ENCODE data around the gene POLG2. TPM values are rescaled to one million over a fixed set of nuclear protein-coding genes. Genes with fewer than 3 reads are reported as not detected.
"Not testable (repeated sequence)": the region's sequence is repeated elsewhere in the genome, so short reads cannot be mapped to it uniquely, and the experiment has no call there.

The POLG2 gene
- total and polyA plus RNA-seq, 7 donors, result 4.1 to 12.2 (median 6.6) TPM

DNA sequence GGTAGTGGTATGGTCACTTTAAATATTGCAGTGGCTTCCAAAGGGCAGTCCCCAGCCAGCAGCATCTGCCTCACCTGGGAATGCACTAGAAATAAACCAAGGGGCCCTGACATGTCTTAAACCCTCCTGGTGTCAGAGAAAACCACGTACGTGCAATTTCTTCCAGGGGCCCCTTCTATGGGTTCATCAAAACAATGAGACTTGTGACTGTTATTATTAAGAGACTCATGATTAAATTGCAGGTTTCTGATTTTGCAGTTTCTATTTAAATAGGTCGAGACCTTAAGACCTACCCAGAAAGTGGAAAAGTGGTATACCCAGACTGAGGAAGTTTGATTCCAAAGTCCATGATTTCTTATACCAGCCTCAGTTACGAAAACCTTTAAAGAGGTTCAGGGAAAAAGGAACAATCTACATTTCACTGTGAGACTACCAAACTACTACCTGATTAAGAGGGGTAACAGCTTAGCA is 746 bp upstream of the POLG2 start:
- H3K27me3 ChIP-seq (ENCODE audit: insufficient read depth in 3 of 3, low read length in 2 of 3), result no peaks in the 10 kb centered on the region
- H3K9me3 ChIP-seq, result no peaks in the 10 kb centered on the region
- H3K4me1 ChIP-seq, result peaks cover 39% of the 10 kb centered on the region
- no peak for ATAC-seq
- intact Hi-C loops (cut with DNase I), result no loop called here
- peaks cover 28 to 62% of the 10 kb centered on the region in 2 donors for H3K36me3 ChIP-seq (ENCODE audit: insufficient read depth in 1 of 2, low read depth in 1 of 2)
- peak overlapping the region; percentile 76 for H3K4me3 ChIP-seq
- no peak for DNase-seq
- WGBS, 3 donors, result 44 to 55% (median 45%) methylated on average over 4 of the region's 4 CpGs
- H3K27ac ChIP-seq, result peak overlapping the region; percentile 87
- TF ChIP-seq, protein P1, sequence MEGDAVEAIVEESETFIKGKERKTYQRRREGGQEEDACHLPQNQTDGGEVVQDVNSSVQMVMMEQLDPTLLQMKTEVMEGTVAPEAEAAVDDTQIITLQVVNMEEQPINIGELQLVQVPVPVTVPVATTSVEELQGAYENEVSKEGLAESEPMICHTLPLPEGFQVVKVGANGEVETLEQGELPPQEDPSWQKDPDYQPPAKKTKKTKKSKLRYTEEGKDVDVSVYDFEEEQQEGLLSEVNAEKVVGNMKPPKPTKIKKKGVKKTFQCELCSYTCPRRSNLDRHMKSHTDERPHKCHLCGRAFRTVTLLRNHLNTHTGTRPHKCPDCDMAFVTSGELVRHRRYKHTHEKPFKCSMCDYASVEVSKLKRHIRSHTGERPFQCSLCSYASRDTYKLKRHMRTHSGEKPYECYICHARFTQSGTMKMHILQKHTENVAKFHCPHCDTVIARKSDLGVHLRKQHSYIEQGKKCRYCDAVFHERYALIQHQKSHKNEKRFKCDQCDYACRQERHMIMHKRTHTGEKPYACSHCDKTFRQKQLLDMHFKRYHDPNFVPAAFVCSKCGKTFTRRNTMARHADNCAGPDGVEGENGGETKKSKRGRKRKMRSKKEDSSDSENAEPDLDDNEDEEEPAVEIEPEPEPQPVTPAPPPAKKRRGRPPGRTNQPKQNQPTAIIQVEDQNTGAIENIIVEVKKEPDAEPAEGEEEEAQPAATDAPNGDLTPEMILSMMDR (IDR thresholded peaks at IDR 0.05), result no peak

DNA sequence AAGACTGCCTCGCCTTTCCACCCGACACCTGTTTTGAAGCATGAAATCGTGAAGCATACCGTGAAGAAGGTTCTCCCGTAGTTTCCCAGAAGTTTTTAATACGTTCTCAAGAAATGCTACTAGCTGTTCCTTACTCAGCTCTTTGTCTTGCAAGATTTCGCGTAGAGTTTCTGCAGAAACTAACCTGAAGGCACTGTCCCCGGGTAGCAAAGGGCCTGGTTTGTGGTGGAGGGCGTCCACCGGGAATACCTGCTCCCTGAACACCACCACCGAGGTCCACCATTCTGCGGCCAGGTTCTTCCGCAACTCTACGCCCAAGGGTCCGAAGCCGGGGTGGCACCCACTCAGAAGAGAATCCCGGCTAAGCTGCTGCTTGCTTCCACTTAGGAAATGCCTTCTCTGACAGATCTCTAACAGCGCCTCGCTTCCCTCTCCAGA is 487 bp downstream of the POLG2 start:
- Histone ChIP-seq H3K36me3 (ENCODE audit: insufficient read depth in 1 of 2, low read depth in 1 of 2) (peaks cover 17 to 62% of the 10 kb centered on the region in 2 donors), H3K27ac (peak overlapping the region; percentile 87), H3K27me3 (ENCODE audit: insufficient read depth in 3 of 3, low read length in 2 of 3) (no peaks in the 10 kb centered on the region), H3K4me3 (peak overlapping the region; percentile 76), H3K9me3 (no peaks in the 10 kb centered on the region), H3K4me1 (peaks cover 31% of the 10 kb centered on the region)
- ATAC-seq (no peak), DNase-seq (no peak)
- intact Hi-C loops (cut with DNase I), result no loop called here
- WGBS, 3 donors, result 0 to 1% (median 1%) methylated on average over 20 of the region's 20 CpGs
- TF ChIP-seq, protein P1 (IDR thresholded peaks at IDR 0.05), result no peak

DNA sequence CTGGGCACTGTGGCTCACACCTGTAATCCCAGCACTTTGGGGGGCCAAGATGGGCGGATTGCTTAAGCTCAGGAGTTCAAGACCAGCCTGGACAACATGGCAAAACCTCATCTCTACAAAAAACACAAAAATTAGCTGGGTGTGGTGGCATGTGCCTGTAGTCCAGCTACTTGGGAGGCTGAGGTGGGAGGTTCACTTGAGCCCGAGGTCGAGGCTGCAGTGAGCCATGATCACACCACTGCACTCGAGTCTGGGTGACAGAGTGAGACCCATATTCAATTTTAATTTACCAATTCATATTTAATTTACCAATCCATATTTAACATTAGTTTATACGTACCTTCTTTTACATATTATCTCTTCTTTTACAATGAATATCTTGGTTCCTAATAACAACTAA is 1.6 kb downstream of the POLG2 start:
- Histone ChIP-seq H3K4me3 (peak overlapping the region; percentile 76), H3K4me1 (peaks cover 31% of the 10 kb centered on the region), H3K36me3 (ENCODE audit: insufficient read depth in 1 of 2, low read depth in 1 of 2) (peaks cover 7 to 61% of the 10 kb centered on the region in 2 donors)
- H3K9me3 ChIP-seq; ATAC-seq; DNase-seq; H3K27ac ChIP-seq; H3K27me3 ChIP-seq (ENCODE audit: insufficient read depth in 3 of 3, low read length in 2 of 3); intact Hi-C loops (cut with DNase I): not testable (repeated sequence)
- 85 to 90% (median 90%) methylated on average over 5 of the region's 5 CpGs for WGBS, 3 donors

DNA sequence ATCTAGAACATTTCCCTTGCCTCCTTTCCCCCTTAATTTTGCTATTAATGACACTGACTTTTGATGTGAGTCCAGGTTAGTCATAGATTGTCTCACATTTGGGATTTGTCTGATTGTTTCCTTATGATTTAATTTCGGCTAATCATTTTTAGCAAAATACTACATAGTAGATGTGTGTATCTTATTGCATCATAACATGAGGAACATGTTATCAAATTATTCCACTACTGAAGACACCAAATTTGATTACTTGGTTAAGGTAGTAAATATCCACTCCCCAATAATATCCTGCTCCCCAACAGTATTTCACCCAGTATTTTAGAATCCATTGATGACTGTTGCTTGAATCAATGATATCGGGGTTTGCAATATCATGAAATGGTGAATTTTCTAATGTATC is 2.7 kb downstream of the POLG2 start:
- DNase-seq (no peak), ATAC-seq (no peak)
- Histone ChIP-seq H3K27ac (no peak overlapping the region), H3K27me3 (ENCODE audit: insufficient read depth in 3 of 3, low read length in 2 of 3) (no peaks in the 10 kb centered on the region), H3K9me3 (no peaks in the 10 kb centered on the region), H3K4me3 (no peak overlapping the region), H3K36me3 (ENCODE audit: insufficient read depth in 1 of 2, low read depth in 1 of 2) (peaks cover 0 to 61% of the 10 kb centered on the region in 2 donors), H3K4me1 (peaks cover 31% of the 10 kb centered on the region)
- TF ChIP-seq, protein P1 (IDR thresholded peaks at IDR 0.05), result no peak
- intact Hi-C loops (cut with DNase I), result no loop called here
- WGBS, 3 donors, result 92 to 93% (median 92%) methylated on average over 2 of the region's 2 CpGs

DNA sequence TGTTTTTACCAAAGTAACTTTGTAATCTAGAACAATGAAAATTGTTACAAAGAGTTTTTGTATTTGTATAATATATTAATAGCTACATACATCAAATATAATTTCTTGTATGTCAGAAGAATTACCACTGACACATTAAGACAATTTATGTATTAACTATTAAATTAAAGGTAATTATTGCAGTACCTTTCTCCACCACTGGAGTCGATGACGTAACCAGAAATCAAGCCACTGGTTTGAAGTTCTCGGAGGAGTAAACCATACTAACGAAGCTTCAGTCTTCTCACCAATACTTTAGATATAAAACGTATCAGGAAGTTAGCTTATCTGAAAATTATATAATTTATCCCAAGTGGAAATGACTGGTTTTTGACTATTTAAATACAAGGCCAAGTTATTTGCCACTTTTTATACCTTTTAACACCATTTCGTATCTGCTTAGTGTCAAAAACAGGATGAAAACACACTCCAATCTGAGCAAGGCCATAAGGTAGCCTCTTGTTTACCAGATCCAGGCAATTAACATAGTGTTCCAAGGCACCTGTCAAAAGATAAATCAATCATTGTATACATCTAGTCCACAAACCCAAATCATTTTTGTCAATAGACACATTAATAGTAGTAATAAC is 4.3 kb downstream of the POLG2 start:
- ATAC-seq, result no peak
- 77 to 87% (median 82%) methylated on average over 6 of the region's 6 CpGs for WGBS, 3 donors
- DNase-seq, result no peak
- H3K9me3 ChIP-seq, result no peaks in the 10 kb centered on the region
- H3K4me3 ChIP-seq, result no peak overlapping the region
- H3K4me1 ChIP-seq, result peaks cover 22% of the 10 kb centered on the region
- intact Hi-C loops (cut with DNase I), result no loop called here
- H3K36me3 ChIP-seq (ENCODE audit: insufficient read depth in 1 of 2, low read depth in 1 of 2), result peaks cover 0 to 61% of the 10 kb centered on the region in 2 donors
- TF ChIP-seq, protein P1 (IDR thresholded peaks at IDR 0.05), result peak; percentile 44
- no peaks in the 10 kb centered on the region for H3K27me3 ChIP-seq (ENCODE audit: insufficient read depth in 3 of 3, low read length in 2 of 3)
- no peak overlapping the region for H3K27ac ChIP-seq
